Brain microvascular endothelial cell (primary cell): Measurements from ENCODE around the gene KCNIP3.

Experiments used
- DNase-seq: peaks from one replicate; pipeline ENCODE4 v3.0.0-alpha.2; 2020
- H3K27ac ChIP-seq: fragments of 250-450 bp; sonication (Bioruptor Pico); 2 replicates; pipeline ENCODE4 v1.5.1; 2020; ENCODE audit warnings: mild to moderate bottlenecking, moderate library complexity
- H3K27me3 ChIP-seq: fragments of 250-450 bp; sonication (Bioruptor Pico); replicated peaks from 2 replicates; pipeline ENCODE4 v1.5.1; 2020; ENCODE audit warnings: mild to moderate bottlenecking
- H3K36me3 ChIP-seq: fragments of 250-450 bp; sonication (Bioruptor Pico); replicated peaks from 2 replicates; pipeline ENCODE4 v1.5.1; 2020; ENCODE audit warnings: mild to moderate bottlenecking
- H3K4me3 ChIP-seq: 2 replicates; pipeline ENCODE4 v1.5.1; 2011; ENCODE audit warnings: low read depth, mild to moderate bottlenecking, control low read depth, low read length, moderate library complexity
- in situ Hi-C: cut with HindIII; loops from 2 replicates; pipeline ENCODE4 v1.10.0; 2017; ENCODE audit warnings: low sequenced_read_pairs, low pct_ligation_motif_present
- TF ChIP-seq, protein P1 (sequence below): IDR thresholded peaks from 2 replicates; pipeline ENCODE4 v1.5.1; 2011; ENCODE audit warnings: low read depth, mild to moderate bottlenecking, moderate library complexity, low read length, control low read depth, inconsistent platforms; ENCODE audit errors: missing control alignments

The KCNIP3 gene

DNA sequence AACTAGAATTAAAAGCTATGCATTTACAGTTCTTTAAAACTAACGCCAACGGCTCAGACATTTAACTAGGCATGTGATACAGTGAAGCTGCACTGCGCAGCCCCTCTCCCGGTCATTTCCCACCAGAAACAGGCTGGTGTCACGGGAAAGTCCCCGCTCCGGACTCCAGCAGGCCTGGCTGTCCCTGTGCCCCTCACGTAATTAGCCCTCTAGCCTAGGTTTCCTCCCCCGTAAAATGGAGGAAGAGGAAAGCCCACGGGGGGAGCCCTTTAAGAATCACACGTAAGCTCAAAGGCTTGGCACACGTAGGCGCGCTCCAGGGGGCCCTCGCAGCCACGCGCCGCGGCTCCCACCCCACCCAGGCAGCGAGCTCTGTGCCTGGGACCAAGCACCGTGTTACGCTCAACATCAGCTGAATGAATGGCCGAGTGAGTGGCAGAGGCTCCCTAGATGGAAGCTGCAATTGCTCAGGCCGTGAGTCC, 48.0 kb downstream of the KCNIP3 start:
- in situ Hi-C loops, result no loop called here
- H3K27me3 ChIP-seq, result peaks cover 17% of the 10 kb centered on the region
- H3K27ac ChIP-seq, result no peak overlapping the region
- H3K4me3 ChIP-seq, result peak overlapping the region; percentile 58
- TF ChIP-seq, protein P1, sequence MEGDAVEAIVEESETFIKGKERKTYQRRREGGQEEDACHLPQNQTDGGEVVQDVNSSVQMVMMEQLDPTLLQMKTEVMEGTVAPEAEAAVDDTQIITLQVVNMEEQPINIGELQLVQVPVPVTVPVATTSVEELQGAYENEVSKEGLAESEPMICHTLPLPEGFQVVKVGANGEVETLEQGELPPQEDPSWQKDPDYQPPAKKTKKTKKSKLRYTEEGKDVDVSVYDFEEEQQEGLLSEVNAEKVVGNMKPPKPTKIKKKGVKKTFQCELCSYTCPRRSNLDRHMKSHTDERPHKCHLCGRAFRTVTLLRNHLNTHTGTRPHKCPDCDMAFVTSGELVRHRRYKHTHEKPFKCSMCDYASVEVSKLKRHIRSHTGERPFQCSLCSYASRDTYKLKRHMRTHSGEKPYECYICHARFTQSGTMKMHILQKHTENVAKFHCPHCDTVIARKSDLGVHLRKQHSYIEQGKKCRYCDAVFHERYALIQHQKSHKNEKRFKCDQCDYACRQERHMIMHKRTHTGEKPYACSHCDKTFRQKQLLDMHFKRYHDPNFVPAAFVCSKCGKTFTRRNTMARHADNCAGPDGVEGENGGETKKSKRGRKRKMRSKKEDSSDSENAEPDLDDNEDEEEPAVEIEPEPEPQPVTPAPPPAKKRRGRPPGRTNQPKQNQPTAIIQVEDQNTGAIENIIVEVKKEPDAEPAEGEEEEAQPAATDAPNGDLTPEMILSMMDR, result no peak
- no peak for DNase-seq
- no peaks in the 10 kb centered on the region for H3K36me3 ChIP-seq

DNA sequence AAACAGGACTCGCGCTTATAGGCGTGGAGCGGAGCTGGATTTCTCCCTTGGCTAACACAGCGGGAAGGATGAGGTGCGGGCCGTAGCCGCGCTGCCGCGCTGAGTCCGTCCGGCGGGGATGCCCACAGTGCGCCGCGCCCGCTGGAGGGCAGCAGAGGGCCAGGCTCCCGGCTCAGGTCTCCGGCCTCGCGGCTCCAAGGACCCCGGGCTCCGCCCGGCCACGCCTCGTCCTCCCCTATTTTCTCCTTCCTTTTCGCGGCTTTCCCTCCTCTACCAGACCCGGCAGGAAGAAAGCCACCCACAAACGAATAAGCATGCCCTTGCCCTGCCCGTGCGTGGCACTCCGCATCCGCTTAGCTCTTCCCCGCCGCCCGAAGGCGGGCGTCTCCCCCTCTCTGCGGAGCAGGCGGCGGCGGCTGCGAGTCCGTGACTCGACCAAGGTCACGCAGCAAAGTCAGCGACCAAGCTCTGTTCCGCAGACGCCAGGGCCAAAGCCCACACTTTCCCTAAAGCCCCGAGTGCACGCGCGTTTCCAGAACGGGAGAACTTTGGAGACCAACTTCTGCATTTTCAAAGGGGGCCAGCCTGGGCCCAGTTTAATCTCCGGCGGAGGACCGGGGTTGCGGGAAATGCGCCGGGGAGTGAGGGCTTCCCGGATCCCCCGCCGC, 48.5 kb downstream of the KCNIP3 start:
- Histone ChIP-seq H3K27me3 (peaks cover 17% of the 10 kb centered on the region), H3K36me3 (no peaks in the 10 kb centered on the region), H3K27ac (no peak overlapping the region), H3K4me3 (peak overlapping the region; percentile 58)
- DNase-seq, result peak; percentile 62
- TF ChIP-seq, protein P1, result peak; percentile 67
- in situ Hi-C loops, result no loop called here

DNA sequence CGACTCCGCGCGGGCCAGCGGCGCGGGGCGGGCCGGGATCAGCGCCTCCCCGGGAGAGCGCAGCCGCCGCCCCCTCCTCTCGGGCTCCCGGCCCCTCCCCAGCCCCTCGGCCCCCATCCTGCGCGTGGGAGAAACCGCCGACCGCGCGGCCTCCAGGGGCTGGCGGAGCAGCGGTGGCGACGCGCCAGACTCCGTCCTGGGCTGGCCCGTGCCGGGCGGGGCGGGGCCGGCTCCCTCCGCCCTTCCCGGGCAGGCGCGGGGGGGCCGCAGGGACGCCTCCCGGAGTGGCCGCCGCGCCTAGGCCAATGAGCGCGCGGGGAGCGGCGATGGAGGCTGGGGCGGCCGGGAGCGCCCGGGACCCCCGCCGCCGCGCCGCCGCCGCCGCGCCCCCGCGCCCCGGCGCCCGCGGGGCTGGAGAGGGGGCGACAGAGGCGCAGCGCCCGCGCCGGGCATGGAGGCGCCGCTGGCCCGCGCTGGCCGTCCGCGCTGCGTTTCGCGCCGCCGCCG, 49.1 kb downstream of the KCNIP3 start:
- TF ChIP-seq, protein P1, result no peak
- Histone ChIP-seq H3K27ac (no peak overlapping the region), H3K27me3 (peaks cover 17% of the 10 kb centered on the region), H3K4me3 (peak overlapping the region; percentile 58), H3K36me3 (no peaks in the 10 kb centered on the region)
- no peak for DNase-seq
- in situ Hi-C loops, result no loop called here

DNA sequence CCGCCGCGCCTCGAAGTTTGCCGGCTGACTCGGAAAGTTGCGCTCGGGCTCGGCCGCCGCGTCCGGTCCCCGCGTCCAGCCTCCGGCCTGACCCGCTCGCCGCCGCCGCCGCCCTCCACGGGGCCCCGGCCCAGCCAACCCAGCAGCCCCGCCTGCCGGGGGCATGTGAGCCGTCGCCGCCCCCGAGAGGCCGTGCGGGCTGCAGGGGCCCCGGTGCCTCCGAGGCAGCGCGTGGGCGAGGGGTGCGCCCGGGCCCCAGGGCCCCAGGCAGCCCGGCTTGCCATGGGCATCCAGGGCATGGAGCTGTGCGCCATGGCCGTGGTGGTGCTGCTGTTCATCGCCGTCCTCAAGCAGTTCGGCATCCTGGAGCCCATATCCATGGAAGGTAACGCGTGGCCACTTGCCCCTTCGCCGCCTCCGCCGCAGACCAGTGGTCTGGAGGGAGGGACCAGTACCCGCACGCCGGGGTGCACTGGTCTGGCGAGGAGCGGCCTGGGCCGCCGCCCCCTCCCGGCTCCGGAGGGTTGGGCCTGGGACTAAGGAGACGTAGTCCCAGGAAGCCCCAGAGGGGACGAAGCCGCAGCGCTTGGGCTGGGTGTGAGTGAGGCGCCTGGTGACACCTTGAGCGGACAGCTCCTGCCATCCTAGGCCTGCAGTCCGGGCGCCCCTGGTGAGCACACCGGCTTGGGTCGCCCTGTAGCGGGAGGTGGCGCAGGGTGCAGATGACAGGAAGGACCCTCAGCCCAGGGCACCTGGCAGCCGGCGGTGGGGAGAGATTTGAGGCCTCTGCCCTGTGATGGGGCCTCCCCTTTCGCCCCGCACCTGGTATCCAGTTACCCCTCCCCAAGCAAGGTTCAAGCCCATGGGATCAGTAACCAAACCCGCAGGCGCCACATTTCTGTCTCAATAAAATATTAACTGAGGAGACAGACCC, 49.9 kb downstream of the KCNIP3 start:
- in situ Hi-C loops, result no loop called here
- no peak for DNase-seq
- peak overlapping the region; percentile 58 for H3K4me3 ChIP-seq
- TF ChIP-seq, protein P1, result no peak
- H3K27me3 ChIP-seq, result peaks cover 17% of the 10 kb centered on the region
- H3K27ac ChIP-seq, result no peak overlapping the region
- no peaks in the 10 kb centered on the region for H3K36me3 ChIP-seq

DNA sequence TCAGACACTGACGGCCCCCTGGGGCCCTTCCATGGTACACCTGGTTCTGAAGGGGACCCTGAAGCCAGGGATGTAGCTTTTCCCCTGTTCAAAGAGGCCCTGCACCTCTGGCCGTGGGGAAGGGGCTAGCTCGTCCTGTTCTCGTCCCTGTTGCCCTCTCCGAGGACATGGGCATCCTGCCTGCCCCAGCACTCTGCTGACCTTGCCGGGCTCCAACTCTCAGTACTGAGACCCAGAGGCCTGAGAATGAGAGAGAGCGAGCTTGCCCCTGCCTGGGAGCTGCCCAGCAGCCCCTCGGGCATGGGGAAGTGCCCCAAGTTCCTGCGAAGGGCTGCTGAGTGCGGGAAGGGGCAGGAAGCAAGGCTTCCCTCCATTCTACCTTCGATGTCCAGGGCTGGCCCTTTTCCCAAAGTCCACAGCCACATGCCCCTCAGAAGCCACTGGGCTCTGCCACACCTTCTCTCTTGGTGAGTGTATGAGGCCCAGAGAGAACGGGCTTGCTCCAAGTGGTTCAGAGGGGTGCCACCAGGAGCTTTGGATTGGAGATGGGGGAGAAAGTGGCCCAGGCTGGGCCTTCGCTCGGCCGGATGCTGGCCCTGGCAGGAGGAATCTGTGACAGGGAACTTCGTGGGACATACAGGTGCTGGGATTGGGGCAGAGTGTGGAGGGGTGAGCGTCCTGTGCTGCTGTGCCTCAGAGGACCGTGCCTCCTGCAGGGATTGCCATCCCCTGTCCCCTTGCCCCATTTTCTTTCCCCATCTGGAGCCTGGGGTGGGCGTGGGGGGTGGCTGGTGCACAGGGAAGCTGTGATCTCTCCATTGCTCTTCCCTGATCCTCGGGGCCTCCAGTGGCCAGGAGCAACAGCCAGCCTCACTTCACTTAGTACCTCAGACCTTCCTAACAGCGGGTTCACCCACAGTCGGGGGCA, 50.8 kb downstream of the KCNIP3 start:
- no peak overlapping the region for H3K27ac ChIP-seq
- no peak for DNase-seq
- no peak overlapping the region for H3K4me3 ChIP-seq
- no peaks in the 10 kb centered on the region for H3K36me3 ChIP-seq
- H3K27me3 ChIP-seq, result peaks cover 15% of the 10 kb centered on the region
- in situ Hi-C loops, result no loop called here
- TF ChIP-seq, protein P1, result no peak
